Testis (tissue), 2 donors: ENCODE data around the gene OSBPL5.

Experiments used
- POLR2A ChIP-seq: fragments of 450-650 bp; IDR thresholded peaks from one replicate; pipeline ENCODE4 v1.6.1; 2017; ENCODE audit warnings: antibody characterized with exemption, mild to moderate bottlenecking, moderate library complexity
- TF ChIP-seq, protein P1 (sequence below), 3 experiments: fragments of 450-650 bp in 2 of 3; fragments of 200-600 bp in 1 of 3; sonication (generic) in 1 of 3; IDR thresholded peaks; one replicate each; pipeline ENCODE4 v1.5.1; 2016 to 2019; ENCODE audit warnings: antibody characterized with exemption in 3 of 3, mild to moderate bottlenecking in 2 of 3, moderate library complexity in 1 of 3

DNA sequence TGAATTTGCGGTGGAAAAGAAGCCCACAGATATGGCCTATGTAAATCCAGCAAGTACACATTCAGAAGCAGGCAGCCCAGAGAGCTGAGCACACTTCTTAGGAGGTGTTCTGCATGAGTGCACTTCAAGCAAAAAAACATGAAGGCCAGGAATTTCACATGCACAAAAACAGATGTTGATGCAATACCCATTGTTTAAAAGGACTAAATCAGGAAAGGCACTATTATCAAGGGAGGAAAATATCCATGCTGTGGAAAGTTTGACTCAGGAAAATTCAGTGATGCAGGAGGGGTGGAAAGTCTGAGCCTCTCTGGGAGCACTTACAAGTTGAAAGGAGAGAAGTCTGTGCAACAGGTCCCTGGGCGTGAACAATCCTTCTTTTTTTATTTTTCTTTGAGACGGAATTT is 92.1 kb downstream of the OSBPL5 start:
- TF ChIP-seq, protein P1, sequence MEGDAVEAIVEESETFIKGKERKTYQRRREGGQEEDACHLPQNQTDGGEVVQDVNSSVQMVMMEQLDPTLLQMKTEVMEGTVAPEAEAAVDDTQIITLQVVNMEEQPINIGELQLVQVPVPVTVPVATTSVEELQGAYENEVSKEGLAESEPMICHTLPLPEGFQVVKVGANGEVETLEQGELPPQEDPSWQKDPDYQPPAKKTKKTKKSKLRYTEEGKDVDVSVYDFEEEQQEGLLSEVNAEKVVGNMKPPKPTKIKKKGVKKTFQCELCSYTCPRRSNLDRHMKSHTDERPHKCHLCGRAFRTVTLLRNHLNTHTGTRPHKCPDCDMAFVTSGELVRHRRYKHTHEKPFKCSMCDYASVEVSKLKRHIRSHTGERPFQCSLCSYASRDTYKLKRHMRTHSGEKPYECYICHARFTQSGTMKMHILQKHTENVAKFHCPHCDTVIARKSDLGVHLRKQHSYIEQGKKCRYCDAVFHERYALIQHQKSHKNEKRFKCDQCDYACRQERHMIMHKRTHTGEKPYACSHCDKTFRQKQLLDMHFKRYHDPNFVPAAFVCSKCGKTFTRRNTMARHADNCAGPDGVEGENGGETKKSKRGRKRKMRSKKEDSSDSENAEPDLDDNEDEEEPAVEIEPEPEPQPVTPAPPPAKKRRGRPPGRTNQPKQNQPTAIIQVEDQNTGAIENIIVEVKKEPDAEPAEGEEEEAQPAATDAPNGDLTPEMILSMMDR (IDR thresholded peaks at IDR 0.05): no peak
- TF ChIP-seq POLR2A: no peak
